Measurements from ENCODE around the gene LGALS9. TPM values are rescaled to one million over a fixed set of nuclear protein-coding genes. Genes with fewer than 3 reads are reported as not detected.

The LGALS9 gene
- polyA plus RNA-seq, 3 donors, result 149 to 581 (median 149) TPM

DNA sequence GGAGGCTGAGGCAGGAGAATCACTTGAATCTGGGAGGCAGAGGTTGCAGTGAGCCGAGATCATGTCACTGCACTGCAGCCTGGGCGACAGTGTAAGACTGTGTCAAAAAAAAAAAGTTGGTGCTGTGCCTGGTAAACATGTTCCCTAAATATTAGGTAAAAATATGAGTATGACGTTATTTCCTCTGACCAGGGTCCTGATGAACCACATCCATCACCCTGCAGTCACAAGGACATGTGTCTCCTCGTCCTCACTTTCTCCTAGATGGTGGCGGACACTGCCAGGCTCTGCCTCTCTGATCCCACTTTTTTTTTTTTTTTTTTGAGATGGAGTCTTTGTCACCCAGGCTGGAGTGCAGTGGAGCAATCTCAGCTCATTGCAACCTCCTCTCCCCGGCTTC is 28.7 kb downstream of the LGALS9 start:
- no peak overlapping the region for H3K4me3 Mint-ChIP-seq
- Histone ChIP-seq H3K4me3 (replicated peaks in 1 of 3; ENCODE audit: low read depth in 2 of 3, low read length in 3 of 3) (no peak overlapping the region), H2AFZ (ENCODE audit: insufficient read depth, low read depth, low read length, poor library complexity, severe bottlenecking) (no peak overlapping the region), H3K4me2 (replicated peaks; ENCODE audit: extremely low read depth, low read length, poor library complexity, severe bottlenecking) (no peak overlapping the region), H3K27me3 (ENCODE audit: control insufficient read depth in 2 of 2, insufficient read depth in 2 of 2, low read length in 2 of 2) (no peaks in the 10 kb centered on the region), H3K9me3 (replicated peaks in 1 of 2; ENCODE audit: control insufficient read depth in 1 of 2, insufficient read depth in 1 of 2, low read length in 2 of 2) (no peaks in the 10 kb centered on the region), H3K79me2 (ENCODE audit: insufficient read depth, low read length) (no peaks in the 10 kb centered on the region), H3K27ac (ENCODE audit: low read depth in 1 of 2, low read length in 2 of 2) (no peak overlapping the region), H3K9ac (ENCODE audit: insufficient read depth, low read length, poor library complexity, severe bottlenecking) (no peak overlapping the region), H4K20me1 (ENCODE audit: insufficient read depth, low read length) (no peaks in the 10 kb centered on the region), H3K4me1 (ENCODE audit: control insufficient read depth in 1 of 2, insufficient read depth in 2 of 2, low read length in 2 of 2) (no peaks in the 10 kb centered on the region), H3K36me3 (replicated peaks in 1 of 2; ENCODE audit: control insufficient read depth in 1 of 2, insufficient read depth in 2 of 2, low read length in 2 of 2) (no peaks in the 10 kb centered on the region)
- TF ChIP-seq, protein P1, sequence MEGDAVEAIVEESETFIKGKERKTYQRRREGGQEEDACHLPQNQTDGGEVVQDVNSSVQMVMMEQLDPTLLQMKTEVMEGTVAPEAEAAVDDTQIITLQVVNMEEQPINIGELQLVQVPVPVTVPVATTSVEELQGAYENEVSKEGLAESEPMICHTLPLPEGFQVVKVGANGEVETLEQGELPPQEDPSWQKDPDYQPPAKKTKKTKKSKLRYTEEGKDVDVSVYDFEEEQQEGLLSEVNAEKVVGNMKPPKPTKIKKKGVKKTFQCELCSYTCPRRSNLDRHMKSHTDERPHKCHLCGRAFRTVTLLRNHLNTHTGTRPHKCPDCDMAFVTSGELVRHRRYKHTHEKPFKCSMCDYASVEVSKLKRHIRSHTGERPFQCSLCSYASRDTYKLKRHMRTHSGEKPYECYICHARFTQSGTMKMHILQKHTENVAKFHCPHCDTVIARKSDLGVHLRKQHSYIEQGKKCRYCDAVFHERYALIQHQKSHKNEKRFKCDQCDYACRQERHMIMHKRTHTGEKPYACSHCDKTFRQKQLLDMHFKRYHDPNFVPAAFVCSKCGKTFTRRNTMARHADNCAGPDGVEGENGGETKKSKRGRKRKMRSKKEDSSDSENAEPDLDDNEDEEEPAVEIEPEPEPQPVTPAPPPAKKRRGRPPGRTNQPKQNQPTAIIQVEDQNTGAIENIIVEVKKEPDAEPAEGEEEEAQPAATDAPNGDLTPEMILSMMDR (IDR thresholded peaks at IDR 0.05), result no peak
- H3K9me3 Mint-ChIP-seq, result no peaks in the 10 kb centered on the region
- H3K27me3 Mint-ChIP-seq (ENCODE audit: low read depth in 3 of 3), result peaks cover 0 to 7% (median 3%) of the 10 kb centered on the region in 3 donors
- intact Hi-C loops (cut with micrococcal nuclease), result loop anchor here (10.0 kb wide), 1 partner anchor 215 kb away; no protein-coding TSS in a partner anchor
- no peak for DNase-seq
- 93% methylated on average over 3 of the region's 6 CpGs for WGBS (ENCODE audit: insufficient coverage)
- H3K27ac Mint-ChIP-seq, result no peak overlapping the region
- no peaks in the 10 kb centered on the region for H3K36me3 Mint-ChIP-seq
- no peaks in the 10 kb centered on the region for H3K4me1 Mint-ChIP-seq

- Histone ChIP-seq H3K4me3 (replicated peaks in 1 of 3; ENCODE audit: low read depth in 2 of 3, low read length in 3 of 3) (no peak overlapping the region), H3K27ac (ENCODE audit: low read depth in 1 of 2, low read length in 2 of 2) (no peak overlapping the region), H3K4me2 (replicated peaks; ENCODE audit: extremely low read depth, low read length, poor library complexity, severe bottlenecking) (no peak overlapping the region), H4K20me1 (ENCODE audit: insufficient read depth, low read length) (no peaks in the 10 kb centered on the region), H3K36me3 (replicated peaks in 1 of 2; ENCODE audit: control insufficient read depth in 1 of 2, insufficient read depth in 2 of 2, low read length in 2 of 2) (no peaks in the 10 kb centered on the region), H3K9me3 (replicated peaks in 1 of 2; ENCODE audit: control insufficient read depth in 1 of 2, insufficient read depth in 1 of 2, low read length in 2 of 2) (no peaks in the 10 kb centered on the region), H3K79me2 (ENCODE audit: insufficient read depth, low read length) (no peaks in the 10 kb centered on the region), H3K4me1 (ENCODE audit: control insufficient read depth in 1 of 2, insufficient read depth in 2 of 2, low read length in 2 of 2) (no peaks in the 10 kb centered on the region), H2AFZ (ENCODE audit: insufficient read depth, low read depth, low read length, poor library complexity, severe bottlenecking) (no peak overlapping the region), H3K9ac (ENCODE audit: insufficient read depth, low read length, poor library complexity, severe bottlenecking) (no peak overlapping the region), H3K27me3 (ENCODE audit: control insufficient read depth in 2 of 2, insufficient read depth in 2 of 2, low read length in 2 of 2) (no peaks in the 10 kb centered on the region)
- no peaks in the 10 kb centered on the region for H3K36me3 Mint-ChIP-seq
- intact Hi-C loops (cut with micrococcal nuclease), result loop anchor here in 1 of 2 donors (10.0 kb wide), 1 partner anchor 214 kb away; no protein-coding TSS in a partner anchor
- peaks cover 0 to 7% (median 3%) of the 10 kb centered on the region in 3 donors for H3K27me3 Mint-ChIP-seq (ENCODE audit: low read depth in 3 of 3)
- H3K9me3 Mint-ChIP-seq, result no peaks in the 10 kb centered on the region
- DNase-seq, result no peak
- WGBS (ENCODE audit: insufficient coverage), result no CpG with 5 or more reads among the region's 3 CpGs
- TF ChIP-seq, protein P1 (IDR thresholded peaks at IDR 0.05), result no peak
- H3K4me1 Mint-ChIP-seq, result no peaks in the 10 kb centered on the region
- no peak overlapping the region for H3K4me3 Mint-ChIP-seq
- H3K27ac Mint-ChIP-seq, result no peak overlapping the region
Observed at GRCh38 chr17:27660436-27660835, 29.4 kb downstream of the LGALS9 start.

Measured in CD14-positive monocyte (primary cell).